SH-SY5Y (cell line): ENCODE data around the gene MATN1.

ENCODE experiments used
- GATA2 ChIP-seq: IDR thresholded peaks from 2 replicates; pipeline ENCODE4 v1.6.1; 2011; ENCODE audit warnings: mild to moderate bottlenecking, low read depth, low read length
- GATA3 ChIP-seq: IDR thresholded peaks from 2 replicates; pipeline ENCODE4 v1.6.1; 2011; ENCODE audit warnings: low read depth, mild to moderate bottlenecking, low read length, moderate library complexity

MATN1 gene

DNA sequence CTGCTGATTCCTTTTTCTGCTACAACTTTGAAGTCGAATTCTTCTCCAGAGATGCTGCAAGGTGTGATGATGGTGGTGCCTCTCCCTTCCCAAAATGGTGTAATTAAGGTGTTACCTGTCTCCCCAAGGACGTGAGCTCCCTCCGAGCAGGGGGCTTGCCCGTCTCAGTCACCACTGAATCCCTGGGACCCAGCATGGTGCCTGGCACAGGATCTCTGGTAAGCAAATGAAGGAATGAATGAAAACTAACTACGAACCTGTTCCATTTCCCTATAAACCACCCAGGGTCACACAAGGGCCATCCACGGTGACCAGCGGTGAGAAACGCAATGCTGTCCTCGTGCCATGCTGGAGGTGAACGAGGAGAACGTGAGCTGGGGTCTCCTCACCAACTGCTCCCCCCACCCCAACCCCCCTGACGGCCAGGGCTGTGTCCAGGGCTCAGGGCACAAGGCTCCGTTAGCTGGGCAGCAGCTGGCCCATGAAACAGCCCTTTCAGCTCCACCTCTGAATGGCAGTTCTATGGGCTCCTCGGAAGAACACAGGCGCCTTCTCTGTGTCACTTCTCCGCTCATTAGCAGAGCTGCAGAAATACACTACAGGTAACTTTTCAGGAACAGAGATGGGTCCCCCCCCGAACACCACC, 2.2 kb upstream of the MATN1 start:
- TF ChIP-seq GATA3 (no peak), GATA2 (no peak)

DNA sequence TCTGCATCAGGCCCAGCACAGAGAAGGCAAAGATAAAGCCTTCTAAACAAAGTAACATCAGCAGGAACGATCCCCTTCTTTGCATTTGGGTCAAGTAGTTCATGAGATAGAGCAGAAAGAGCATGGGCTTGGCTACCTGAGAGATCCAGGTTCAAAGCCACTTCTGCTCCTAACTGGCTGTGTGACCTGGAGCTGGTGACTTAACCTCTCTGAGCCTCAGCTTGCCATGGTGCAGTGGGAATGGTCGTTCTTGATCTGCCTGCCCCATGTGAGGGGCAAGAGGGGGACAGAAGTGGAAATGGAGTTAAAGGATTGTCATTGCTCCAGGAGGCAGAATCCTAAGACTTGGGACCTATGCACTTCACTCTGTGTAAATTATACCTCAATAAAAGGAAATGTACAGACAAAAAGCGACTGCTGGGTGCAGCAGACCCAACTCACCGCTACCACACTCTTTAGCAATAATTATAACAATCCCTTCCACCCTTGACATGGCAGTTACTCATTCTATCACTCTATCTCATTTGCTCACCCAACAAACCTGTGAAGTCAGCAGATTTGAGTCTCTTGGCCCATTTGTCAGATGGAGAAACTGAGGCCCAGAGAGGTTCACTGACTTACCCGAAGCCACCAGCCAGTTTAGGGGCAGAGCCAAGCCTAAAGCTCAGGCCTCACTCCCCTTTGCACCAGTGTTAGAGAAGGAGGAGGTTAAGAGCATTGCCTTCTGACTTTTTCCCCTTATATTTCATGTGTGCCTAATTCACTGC, 1.5 kb upstream of the MATN1 start:
- TF ChIP-seq GATA3 (no peak), GATA2 (no peak)

DNA sequence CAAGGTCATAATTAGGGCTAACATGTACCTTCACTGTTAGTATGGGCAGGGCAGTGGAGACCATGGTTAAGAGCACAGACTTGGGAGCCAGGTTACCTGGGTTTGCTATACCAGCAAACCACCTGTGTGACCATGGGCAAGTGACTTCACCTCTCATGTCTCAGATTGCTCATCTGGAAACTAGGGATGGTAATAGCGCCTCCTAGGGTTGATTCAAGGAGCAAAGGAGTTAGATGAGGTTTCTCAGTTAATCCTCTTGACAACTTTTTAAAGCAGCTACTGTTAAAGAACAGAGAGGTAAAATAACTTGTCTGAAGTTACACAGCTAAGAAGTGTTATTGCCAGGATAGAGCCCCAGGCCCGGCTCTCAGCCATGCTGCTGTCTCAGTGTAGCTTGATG, 790 bp upstream of the MATN1 start:
- TF ChIP-seq GATA2 (no peak), GATA3 (no peak)

DNA sequence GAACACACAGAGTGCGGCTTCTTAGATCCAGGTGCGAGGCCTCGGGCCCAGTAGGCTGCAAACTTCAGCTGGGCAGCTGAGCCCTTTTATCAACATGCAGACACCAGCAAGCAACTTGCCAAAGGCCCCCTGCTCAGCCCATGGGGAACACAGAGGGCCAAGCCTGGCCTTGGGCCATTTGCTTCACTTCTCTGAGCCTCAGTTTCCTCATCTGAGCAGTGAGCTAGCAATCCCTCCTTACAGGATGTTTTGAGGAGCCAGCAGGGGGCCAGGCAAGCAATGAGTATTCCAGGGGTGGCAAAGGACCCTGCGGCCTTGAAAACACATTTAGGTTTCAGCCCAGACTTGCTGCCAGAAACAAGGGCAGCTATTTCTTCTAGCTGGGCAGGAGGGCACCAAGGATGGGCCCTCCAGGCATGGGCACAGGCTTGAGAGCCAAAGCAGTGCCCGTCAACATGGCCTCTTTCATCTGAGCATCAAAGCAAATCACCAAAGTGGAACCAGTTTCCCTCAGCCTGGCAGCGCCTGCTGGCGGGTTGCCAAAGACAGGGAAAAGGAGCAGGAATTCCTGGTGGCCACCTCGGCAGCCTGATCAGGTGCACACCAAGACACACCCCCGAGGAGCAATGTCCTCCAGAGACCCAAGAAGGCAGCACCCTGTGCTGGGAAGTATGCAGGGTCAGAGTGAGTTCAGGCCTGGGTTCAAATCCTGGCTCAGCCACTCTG, 1.4 kb downstream of the MATN1 start:
- TF ChIP-seq GATA2 (no peak), GATA3 (no peak)

DNA sequence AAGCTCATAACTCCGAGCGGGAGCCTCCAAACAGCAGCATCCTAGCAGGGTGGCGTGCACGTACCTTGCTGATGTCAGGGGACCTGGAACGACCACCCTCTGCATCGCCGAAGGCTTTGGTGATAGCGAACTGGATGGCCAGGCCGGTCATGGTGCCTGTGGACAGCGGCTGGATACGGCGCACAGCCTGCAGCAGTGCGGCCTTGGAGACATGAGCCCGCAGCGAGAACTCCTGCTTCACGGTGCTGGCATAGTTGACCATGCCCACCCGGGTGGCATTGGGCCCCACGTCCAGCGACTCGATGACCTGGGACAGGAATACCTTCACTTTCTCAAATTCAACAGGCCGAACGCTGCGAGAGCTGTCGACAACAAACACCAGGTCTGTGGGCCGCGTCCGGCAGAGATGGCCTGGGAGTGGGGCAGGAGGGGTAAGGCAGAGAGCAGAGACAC, 2.0 kb downstream of the MATN1 start:
- TF ChIP-seq GATA3 (no peak), GATA2 (no peak)

DNA sequence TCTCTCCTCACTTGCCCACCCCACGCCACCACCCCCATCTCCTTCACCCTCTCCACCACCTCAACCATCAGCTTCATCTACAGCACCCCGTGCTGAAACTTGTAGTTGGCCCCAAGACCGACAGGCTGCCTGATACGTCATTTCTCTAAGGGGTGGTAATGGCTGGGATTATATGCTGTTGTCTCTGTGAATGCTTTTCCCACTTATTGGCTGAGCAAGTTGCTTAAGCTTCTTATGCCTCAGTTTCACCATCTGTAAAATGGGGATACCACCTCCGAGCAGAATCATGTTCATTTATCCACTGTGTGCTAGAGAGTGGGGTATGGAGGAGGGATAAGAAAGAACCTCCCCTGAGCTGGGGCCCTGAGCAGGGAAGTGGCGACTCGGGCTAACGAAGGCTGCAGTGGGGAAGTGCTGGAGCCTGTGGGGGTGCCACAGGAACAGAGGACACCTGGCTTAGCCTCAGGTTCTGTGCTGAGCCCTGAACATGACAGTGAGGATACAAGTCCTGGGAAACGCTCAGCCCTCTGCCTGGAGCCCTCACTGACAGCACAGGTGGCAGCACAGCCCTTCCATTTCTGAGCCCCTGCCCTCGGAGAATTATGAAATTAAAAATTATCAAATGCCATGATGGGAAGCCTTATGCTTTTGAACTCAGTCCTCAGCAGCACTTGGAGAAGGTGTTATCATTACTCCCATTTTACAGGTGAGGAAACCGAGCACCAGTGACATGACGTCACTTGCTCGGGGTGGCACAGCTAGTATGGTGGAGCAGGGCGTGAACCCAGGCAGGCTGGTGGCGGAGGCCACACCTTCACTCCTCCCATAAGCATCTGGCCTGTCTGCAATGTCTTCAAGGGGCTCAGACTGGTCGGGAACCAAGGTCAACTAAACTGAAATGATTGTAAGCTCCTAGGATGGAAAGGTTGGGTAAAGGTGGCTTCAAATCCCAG, 2.8 kb downstream of the MATN1 start:
- TF ChIP-seq GATA2 (no peak), GATA3 (no peak)

DNA sequence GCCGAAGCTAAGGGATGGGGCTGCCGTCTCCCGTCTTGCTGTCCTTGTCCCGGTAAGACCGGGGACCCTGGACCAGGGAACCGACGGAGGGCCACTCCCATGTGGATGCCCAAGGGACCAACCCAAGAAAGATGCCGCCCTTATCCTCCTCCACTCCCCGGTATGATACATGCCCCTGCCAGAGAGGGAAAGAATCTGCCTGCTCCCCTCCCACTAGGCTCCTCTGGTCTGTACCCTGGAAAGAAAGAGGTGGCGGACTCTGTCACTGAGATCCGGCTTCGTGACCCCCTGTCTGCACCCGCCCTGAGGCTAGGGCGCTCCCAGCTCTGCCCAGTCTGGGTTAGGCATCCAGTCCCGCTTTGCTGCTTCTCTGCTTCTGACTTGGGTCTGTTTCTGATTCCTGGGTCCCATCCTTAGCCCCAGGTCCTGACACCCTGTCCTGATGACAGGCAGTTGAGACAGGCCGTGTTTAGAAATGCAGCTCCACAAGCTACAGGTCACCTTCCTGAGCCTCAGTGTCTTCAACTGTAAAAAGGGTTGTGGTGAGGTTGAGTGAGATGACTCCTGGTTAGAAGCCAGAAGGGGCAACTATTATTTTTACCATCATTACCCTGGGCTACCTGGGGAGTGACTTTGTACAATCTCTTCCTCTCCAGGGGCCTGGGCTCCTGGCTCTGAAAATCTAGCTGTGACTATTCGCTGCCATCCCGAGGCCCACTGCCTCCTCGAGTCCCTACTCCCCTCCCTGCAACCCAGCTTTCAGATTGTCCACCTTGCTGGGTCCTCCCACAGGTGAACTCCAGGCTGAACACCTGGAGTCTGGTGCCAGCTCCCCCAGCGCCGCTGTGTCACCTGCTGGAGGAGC, 3.7 kb downstream of the MATN1 start:
- no peak for TF ChIP-seq GATA2
- no peak for TF ChIP-seq GATA3

DNA sequence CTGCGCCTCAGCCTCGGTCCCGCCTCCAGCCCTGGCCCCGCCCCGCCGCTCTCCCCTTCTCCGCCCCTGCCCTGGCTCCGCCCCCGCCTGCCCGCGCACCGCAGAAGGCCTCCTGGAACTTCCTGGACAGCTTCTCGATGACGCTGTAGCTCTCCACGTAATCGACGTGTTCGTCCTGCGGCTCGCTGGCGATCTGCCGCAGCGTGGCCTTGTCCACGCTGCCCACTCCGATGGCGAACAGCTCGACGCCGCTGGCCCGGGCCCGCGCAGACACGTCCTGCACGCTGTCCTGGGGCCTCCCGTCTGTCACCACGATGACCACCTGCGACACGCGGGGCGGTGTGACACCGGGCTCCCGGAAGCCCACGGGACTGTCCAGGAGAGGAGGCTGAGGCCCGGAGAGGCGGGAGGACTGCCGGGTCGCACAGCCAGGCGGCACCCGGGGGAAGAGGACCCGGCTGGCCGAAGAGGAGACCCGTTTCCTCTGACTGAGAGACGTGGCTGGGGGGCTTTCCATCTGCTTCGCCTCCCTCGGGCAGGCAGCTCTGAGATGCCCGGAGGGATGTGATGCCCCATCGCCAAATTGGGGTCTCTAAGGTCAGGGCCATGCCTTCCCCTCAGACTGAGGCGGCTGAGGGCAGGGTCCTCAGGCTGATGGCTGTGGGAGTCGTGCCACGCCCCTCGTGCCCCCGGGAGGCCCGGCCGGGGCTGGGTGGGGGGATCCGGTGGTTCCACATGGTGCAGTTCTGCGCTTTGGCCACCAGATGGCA, 4.6 kb downstream of the MATN1 start:
- TF ChIP-seq GATA2: no peak
- TF ChIP-seq GATA3: no peak

DNA sequence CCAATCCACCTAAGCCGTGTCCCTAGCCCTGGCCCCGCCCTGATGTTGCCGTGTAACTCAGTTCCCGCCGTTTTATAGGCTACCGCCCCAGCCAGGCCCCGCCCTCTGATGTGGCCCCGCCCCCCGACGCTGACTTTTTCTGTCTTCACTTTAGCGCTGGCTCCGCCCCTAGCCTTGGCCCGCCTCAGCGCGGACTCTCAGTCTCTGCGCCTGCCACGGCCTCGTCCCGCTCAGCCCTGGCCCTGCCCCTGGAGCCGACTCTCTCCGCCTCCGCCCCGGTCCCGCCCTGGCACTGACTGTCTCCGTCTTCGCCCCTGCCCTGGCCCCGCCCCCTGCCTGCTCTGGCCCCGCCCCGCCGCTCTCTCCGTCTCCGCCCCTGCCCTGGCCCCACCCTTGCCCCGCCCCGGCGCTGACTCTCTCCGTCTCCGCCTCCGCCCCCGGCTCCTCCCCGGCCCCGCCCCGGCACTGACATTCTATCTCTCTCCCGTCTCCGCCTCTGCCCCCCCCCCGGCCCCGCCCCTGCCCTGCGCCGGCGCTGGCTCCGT, 5.2 kb downstream of the MATN1 start:
- TF ChIP-seq GATA2 (no peak), GATA3 (no peak)

DNA sequence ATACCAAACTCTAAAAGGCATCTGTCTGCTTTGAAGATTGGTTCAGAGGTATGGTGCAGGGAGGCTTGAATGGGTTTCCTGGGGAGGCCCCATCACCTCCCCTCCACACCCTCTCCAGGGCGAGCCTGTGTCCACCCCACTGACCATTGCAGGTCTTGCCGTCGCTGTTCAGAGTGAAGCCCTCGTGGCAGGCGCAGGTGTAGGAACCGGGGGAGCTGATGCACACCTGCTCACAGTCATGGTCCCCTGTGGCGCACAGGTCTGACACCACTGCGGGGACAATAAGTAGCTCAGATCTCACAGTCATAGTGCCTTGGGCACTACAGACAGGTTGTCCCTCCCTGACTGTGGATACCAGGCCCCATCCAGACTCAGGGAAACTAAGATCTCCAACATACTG, 6.7 kb downstream of the MATN1 start:
- TF ChIP-seq GATA2 (no peak), GATA3 (no peak)

DNA sequence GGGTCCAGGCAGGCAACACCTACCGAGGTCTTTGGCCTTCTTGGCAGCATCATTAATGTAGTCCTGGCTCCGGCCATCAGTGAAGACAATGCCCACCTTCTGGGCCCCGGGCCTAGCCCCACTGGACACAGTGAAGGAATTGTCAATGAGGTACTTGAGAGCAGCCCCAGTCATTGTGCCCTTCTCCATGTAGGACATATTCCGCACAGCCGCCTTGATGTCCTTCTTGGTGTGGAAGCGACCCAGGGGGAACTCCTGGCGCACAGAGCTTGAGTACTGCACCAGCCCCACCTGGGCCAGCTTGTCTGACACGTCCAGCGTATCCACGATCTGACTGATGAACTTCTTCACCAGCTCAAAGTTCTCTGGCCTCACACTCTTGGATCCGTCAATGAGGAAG, 7.5 kb downstream of the MATN1 start:
- TF ChIP-seq GATA3: no peak
- no peak for TF ChIP-seq GATA2

DNA sequence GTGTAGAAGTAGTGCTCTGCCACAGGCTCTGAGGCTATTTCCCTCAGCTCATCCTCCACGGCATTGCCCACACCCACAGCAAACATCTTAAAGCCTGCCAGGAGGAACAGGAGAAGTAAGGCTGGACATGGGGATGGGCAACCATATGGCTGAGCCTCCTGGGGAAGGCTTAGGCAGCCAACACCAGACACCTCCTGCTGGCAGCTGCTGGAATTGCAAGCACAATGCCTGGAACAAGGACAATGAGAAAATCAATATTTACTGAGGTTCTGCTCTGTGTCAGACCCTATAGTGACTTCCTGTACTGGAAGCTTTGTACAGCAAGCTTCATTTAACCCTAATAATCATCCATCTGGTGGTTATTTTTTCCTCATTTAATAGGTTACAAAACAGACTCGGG, 8.2 kb downstream of the MATN1 start:
- TF ChIP-seq GATA2 (no peak), GATA3 (no peak)

DNA sequence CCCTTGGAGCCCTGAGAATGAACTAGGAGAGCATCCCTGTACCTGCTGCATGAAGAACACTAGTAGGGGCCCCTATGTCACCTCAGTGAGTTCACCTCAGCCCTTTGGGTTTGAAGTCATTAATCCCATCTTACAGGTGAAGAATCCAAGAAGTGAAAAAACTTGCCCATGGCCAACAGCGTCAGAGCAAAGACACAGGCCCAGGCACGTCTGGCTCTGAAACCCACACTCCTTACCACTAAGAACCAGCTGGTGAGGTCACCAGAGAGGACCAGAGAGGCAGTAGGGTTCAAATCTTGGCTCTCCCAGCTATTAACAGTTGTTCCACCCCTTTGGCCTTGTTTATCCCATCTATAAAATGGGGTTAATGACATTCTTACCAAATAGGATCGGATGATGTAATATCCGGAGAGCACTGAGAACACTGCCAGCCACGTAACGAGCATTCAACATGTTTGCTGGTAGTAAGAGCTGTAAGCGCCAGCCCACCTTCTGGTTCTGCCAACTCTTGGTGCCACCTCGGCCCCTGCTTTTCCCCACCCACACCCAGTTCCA, 8.8 kb downstream of the MATN1 start:
- no peak for TF ChIP-seq GATA2
- TF ChIP-seq GATA3: no peak

DNA sequence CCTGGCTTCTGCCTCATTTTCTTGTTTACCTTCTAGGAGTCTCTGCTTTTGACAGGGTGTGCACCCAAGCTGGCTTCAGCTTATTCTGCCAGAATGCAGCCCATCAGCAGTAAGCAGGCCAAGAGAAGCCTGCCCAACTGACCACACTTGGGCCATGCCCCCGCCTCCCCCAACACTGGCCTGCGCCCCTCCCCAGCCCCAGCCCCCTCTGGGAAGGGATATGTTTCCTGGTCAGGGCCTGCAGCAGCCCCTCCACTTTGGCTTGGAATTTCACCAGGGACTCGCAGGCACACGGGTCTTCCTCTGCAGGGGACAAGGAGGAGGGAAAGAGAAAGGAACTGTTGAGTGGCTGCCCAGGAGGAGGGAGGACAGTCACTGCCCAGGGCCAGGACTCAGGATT, 9.4 kb downstream of the MATN1 start:
- TF ChIP-seq GATA2 (no peak), GATA3 (no peak)
